HG03575 (cell line): Measurements from ENCODE around the gene MRPL32.

Source experiments
- ATAC-seq: cut with Tn5 transposase; IDR thresholded peaks from one replicate; pipeline ENCODE4 v1.9.1; 2021; ENCODE audit not compliant: unreplicated experiment, insufficient number of reproducible peaks, low FRiP score; ENCODE audit errors: extremely low read depth

The MRPL32 gene

GRCh38 chr7:42959549-42959948 is 27.4 kb downstream of the MRPL32 start:
- no peak for ATAC-seq

DNA sequence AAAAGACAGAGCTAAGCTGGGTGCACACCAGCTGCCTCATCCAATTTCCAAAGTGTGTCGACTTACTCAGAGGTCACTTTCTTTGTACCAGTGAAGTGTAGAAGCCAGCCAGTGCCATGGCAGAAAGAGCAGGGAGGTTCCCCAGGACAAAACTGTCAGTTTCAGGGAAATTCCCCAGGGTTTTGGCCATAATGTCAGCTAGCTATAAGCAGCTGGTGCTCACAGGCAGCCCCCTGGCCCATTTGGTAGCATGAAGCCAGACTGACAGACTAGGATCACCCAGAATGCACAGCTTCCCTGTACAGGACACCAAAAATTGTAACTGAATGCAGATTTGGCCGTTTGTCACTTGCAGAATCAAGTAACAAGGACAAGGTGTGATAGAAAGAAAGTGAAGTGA is 28.6 kb downstream of the MRPL32 start:
- no peak for ATAC-seq

DNA sequence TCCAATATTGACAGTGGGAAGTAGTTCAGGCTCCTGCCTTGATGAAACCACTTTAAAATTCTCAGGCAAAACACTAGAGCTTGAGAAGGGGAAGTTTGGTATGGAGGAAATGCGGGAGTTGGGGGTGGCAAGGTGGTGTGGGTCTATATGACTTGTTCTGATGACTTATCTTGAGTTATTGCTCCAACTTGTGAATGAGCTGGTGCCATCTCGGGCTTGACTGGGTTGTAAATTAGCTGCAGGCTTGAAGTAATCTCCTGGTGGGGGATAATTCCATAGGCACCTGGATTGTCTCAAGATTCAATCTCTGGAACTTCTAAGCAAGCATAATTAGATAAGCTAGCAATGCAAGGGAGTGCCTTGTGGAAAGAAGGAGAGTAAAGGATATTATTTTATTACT is 29.0 kb downstream of the MRPL32 start:
- no peak for ATAC-seq

DNA sequence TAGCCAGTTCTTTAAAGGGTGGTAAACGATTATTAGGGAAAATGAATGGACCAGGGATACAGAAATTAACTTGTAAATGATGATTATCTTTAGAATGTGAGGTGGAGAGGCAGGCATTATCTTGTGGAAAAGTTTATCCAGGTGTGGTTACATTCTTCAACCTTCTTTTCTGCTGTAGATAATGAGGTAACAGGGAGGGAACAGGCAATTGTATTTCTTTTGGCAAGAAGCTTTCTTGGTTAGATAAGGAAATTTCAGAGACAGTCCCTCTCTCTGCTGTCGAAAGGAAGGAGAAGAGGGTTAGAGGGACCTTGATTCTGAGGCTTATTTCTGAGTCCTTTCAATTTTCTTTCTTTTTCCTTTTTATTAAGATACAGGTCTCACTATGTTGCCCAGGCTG is 32.1 kb downstream of the MRPL32 start:
- ATAC-seq, result no peak

GRCh38 chr7:42964849-42965805 is 33.0 kb downstream of the MRPL32 start:
- ATAC-seq, result no peak

DNA sequence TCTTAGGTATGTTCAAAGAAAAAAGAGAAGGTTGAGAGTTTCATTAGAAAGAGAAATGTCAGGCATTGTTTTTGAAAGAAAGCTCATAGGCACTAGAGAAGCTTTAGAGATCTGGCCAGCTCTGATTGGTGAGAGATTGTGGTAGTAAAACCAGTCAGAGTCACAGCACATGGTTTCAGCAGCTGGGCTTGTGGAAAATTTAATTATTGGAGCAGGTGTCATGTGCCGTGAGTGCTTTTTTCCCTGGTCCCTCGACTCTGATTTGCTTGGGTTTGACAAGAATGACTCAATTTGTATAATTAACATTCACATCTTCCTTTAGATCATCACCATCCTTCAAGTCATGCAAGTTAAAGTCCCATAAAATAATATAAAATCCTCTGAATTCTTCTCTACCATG is 35.2 kb downstream of the MRPL32 start:
- ATAC-seq, result no peak

DNA sequence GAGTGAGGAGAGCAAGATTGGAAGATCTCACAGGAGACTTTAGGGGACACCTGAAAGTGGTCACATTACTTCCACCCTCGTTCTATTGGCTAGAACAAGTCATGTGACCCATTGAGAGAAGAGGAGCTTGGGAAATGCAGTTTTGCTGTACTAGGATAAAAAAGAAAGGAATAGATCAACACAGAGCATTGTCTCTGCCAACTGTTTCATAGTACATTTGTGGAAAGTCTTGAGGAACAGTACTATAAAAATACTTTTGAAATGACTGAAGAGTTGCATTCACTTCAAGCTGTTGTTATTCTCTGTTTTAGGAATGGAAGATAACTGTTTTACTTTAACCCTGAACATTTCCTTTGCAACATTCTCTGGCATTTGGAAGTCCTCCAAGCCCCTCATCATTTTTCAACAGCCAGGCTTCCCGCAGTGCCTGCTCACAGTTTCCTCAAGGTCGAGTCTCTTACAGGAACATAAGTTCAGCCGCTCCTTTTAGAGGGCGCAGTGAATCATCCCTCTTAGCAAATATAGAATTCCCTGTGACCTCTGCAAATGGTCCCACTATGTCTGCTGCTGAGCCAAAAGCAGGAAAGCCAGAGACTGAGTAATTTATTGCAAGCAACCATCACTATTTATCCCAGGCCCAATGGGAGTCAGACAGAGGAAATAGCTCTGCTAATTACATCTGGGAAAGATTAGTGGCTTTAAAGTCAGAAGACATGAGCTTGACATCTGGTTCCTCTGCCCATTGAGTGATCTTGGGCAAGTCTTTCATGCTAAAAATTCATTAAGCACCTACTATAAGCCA is 40.7 kb downstream of the MRPL32 start:
- no peak for ATAC-seq

- ATAC-seq, result no peak
These were observed 44.2 kb downstream of the MRPL32 start for GRCh38 chr7:42976371-42976770.

DNA sequence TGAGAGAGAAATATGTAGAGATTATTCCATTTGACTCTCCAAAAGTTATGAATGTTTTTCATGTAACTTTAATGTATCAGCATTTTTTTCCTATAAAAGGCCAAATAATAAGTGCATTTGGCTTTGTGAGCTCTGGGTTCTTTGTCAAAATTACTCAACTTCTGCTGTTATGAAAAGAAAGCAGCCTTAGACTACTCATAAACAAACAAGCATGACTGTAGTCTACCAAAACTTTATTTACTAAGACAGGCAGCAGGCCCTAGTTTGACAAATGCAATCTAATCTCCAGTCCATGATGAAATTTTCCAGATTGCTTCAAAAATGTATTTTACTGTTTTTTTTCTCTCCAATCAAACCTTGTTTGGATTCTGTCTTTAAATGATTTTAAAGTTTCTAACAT is 46.3 kb downstream of the MRPL32 start:
- no peak for ATAC-seq

- no peak for ATAC-seq
These were observed 47.9 kb downstream of the MRPL32 start for GRCh38 chr7:42980084-42980483.

DNA sequence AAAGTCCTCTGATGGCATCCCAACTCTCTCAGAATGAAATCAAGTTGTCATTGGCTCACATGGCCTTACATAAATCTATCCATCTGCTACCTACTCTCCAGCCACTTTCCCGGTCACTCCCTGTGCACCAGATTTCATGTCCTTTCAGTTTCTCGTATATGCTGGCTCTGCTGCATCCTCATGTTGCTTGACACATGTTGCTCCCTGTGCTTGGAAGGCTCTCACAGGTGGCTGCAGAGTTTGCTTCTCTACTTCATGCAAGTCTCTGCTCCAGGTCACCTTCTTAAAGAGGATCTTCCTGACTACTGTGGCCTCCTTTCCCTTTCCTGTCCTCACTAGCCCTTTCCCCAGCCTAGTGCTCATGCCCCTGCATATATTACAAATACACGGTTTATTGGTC is 48.3 kb downstream of the MRPL32 start:
- no peak for ATAC-seq

DNA sequence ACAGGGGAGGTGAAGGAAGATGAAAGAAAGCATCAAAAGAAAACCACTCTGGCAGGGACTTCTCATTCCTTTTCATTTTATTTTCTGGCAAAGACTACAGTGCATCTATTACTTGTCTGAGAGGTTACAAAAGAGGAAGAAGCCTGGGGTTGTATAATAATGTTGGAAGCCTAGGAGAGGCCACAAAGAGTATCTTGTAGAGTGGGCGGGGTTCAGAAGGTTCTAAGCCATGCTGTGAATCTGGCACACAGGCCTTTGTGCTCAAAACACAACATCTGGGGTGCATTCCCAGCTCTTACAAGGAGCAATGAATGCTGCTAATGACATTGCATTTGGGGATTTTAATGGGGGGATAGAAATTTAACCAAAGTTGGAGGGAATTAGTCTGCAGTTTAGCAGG is 49.4 kb downstream of the MRPL32 start:
- no peak for ATAC-seq

GRCh38 chr7:42982604-42983115 is 50.5 kb downstream of the MRPL32 start:
- ATAC-seq, result no peak

DNA sequence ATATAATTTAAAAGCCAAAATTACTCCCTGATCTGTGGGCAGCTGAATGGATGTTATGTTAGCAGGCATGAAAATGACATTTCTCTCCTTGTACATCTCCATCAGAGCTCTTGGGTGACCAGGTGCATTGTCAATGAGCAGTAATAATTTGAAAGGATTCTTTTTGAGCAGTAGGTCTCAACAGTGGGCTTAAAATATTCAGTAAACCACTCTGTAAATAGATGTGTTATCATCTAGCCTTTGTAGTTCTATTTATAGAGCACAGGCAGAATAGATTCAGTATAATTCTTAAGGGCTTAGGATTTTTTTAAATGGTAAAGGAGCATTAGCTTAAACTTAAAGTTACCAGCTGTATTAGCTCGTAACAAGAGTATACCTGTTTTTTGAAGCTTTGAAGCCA is 52.0 kb downstream of the MRPL32 start:
- ATAC-seq, result no peak

- no peak for ATAC-seq
These were observed 54.0 kb downstream of the MRPL32 start for GRCh38 chr7:42986213-42986612.

DNA sequence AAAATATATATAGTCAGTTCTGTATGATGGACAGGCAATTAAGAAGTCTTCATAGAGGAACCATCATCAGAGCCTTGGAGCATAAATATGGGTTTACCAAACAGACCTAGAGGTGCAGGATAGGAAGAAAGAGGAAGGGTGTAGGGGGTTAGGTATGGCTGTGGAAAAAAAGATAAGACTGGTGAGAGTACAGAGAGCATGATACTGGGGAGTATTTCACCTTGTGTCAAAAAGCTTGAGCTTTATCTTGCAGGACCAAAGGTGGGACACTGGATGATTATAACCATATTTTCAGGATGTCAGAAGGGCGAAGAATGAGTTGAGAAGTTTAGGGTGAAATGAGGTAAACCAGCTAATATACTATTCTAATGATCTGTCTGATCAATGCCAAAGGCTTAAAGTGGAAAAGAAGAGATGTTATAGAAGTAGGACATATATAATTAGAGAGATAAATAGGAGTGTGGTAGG is 54.6 kb downstream of the MRPL32 start:
- ATAC-seq, result no peak
